HTR-8/SVneo (cell line): Measurements from ENCODE around the gene MAP3K4.
"Not testable (repeated sequence)": the region's sequence is repeated elsewhere in the genome, so short reads cannot be mapped to it uniquely, and the experiment has no call there.

Source experiments
- DNase-seq: peaks from one replicate; pipeline ENCODE4 v3.0.0; 2011; ENCODE audit warnings: low spot score, mixed read lengths; ENCODE audit not compliant: insufficient read length
- FAIRE-seq: peaks from 2 replicates; lab custom pipeline; 2011; peaks lifted over from hg19 to GRCh38; lab: Jason Lieb, UNC

MAP3K4 gene

GRCh38 chr6:160966493-160967229 lies 24.9 kb upstream of the MAP3K4 start:
- FAIRE-seq (no peak), DNase-seq (no peak)

- DNase-seq (no peak), FAIRE-seq (no peak)
Measured at GRCh38 chr6:160967351-160967750, 24.2 kb upstream of the MAP3K4 start.

DNA sequence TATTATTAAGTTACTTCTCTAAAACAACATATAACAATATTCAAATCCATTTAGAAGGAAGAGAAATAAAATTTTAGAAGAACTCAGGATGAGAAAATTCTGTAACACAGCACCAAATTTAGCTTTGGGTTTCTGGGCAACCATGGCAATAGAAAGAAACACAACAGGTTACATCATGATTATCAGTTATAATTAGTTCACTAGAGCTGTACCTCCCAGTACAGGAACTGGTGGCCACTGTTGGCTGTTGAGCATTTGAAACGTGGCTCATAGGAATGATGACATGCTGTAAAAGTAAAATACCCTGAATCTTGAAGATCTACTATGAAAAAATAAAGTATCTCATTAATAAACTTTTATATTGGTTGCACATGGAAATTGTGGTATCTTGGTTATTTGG lies 23.7 kb upstream of the MAP3K4 start:
- DNase-seq: no peak
- no peak for FAIRE-seq

DNA sequence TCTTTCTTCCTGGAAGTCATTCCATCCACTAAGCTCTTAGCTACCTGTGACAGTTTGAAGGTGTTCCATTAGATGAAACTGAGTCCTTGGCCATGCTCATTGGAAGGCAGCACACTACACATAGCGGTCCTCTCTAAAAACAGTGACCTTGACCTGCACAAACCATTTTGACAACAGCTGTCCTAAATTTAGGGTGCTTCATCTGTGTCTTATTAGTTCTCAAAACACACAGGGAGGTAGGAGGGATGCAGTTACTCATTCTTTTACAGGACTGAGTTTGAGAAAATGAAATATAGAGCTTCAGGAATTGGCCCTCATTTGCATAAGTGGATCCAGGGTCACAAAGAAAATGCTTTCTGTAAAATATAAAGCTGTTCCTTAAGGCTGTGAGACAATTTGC lies 20.4 kb upstream of the MAP3K4 start:
- DNase-seq: no peak
- FAIRE-seq: no peak

DNA sequence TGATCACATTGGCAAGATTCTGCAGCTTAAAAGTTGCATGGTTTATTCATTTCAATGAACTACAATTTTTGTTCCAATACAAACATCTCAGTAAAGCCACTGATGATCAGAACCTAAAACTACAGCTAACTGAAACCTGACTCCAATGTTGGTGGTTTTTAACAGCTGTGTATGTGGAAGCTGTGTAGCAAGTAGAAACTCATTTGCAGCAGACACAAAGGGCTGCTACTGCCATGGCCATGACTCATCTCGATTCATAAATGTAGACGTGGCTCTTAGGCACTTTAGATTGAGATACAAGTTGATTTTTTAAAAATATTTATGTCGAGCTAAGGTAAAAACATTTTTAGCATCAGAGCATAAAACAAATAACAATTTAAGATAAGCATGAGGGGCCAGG lies 19.5 kb upstream of the MAP3K4 start:
- FAIRE-seq: no peak
- peak; percentile 51 for DNase-seq

DNA sequence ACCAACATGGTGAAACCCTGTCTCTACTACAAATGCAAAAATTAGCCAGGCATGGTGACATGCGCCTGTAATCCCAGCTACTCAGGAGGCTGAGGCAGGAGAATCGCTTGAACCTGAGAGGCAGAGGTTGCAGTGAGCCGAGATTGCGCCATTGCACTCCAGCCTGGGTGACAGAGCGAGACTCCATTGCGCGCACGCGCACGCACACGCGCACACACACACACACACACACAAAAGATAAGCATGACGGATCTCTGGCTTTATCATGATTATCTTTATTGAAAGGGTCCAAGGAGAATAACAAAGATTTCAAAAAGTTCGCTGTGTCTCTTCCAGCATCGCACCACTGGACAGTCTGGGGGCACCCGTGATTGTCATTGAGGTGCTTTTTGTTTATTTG lies 19.0 kb upstream of the MAP3K4 start:
- not testable (repeated sequence) for FAIRE-seq, DNase-seq

GRCh38 chr6:160973311-160974250 lies 18.0 kb upstream of the MAP3K4 start:
- no peak for DNase-seq
- FAIRE-seq: no peak

DNA sequence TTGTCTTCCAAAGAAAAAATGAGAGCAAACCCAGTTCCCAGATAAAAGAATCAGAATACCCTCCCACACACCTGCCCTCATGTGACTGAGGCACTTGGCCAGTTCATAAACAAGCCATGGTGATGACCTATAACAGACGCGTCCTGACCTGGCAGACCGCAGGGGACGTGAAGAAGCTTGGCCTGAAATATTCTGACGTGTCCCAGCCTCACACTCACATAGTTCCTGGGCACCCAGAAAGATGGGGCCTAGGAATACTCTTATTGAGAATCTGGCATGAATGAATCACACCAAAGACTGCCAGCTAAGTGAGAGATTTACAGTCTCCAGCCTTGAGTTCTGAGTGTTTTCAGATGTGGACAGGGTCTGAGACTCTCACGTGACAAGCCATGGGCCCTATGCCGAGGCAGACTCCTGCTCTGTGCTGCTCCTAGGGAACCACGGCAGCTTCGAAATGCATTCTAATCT lies 17.2 kb upstream of the MAP3K4 start:
- DNase-seq (no peak), FAIRE-seq (no peak)

DNA sequence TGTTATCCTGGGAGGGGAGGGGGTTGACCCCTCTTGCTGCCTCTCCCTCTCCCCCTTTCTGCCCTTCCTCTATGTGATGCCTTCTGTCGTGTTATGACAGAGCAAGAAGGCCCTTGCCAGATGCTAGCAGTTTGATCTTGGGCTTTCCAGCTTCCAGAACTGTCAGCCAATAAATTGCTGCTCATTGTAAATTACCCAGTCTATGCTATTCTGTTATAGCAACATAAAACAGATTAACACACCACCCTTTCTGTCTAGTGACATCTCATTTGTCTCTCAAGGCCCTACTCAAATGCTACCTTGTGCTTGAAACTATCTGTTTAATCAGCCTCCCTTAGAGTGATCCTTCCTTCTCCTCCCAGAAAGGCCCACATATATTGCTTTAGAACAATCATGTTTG lies 16.4 kb upstream of the MAP3K4 start:
- FAIRE-seq (no peak), DNase-seq (no peak)

DNA sequence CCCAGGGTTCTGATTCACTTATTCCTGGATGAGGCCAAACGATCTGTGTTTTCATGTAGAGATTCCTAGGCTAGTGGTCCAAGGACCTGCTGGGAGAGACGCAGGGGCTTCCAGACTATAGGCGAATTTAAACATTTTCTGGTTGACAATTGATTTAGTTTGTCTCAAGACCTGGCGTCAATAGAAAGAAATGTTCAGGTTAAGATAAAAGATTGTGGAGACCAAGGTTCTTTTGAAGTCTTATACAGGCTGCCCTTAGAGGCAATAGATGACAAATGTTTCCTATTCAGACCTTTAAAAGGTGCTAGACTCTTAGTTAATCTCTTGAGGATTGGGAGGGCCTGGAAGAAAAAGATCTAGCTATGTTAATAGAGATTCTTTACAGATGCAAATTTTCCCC lies 15.6 kb upstream of the MAP3K4 start:
- FAIRE-seq, DNase-seq: not testable (repeated sequence)

- DNase-seq (no peak), FAIRE-seq (no peak)
Measured at GRCh38 chr6:160978141-160978901, 13.2 kb upstream of the MAP3K4 start.

DNA sequence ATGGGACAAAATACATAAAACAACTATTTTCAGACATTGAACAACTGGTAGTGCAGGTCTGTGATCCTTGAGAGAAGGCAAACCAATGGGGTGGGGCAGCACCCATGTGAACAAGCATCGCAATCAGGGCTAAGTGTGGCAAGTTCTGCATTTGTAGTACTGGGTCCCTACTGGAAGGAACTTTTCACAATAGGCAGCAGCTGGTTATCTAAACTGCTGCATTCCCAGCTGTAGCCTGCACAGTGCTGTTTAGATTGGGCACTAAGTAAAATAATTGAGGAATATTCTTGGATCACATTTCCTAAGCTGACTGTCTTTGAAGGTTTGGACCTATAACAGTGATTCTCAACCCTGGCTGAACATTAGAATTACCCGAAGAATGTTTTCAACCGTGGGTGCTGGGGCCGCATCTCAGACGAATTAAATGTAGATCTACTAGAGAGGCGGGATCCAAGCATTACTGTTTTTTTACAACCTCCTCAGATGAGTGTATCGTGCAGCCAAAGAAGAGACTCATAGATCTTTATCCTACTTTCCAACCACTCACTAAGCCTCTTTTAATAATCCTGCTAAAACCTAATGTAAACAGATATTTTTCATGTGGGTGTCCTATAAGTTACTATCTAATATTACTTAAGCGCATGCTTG lies 12.4 kb upstream of the MAP3K4 start:
- FAIRE-seq (no peak), DNase-seq (no peak)

- FAIRE-seq: not testable (repeated sequence)
Measured at GRCh38 chr6:160983377-160983948, 8.1 kb upstream of the MAP3K4 start.

GRCh38 chr6:160986851-160987250 lies 4.7 kb upstream of the MAP3K4 start:
- no peak for DNase-seq
- FAIRE-seq: no peak

More at GRCh38 chr6:160983377-160983948, 8.1 kb upstream of the MAP3K4 start:
- not testable (repeated sequence) for DNase-seq

GRCh38 chr6:160987265-160987664 lies 4.3 kb upstream of the MAP3K4 start:
- DNase-seq (no peak), FAIRE-seq (no peak)

- no peak for DNase-seq
- no peak for FAIRE-seq
Measured at GRCh38 chr6:160990847-160991405, 643 bp upstream of the MAP3K4 start.

- peak; percentile 50 for DNase-seq
- FAIRE-seq: no peak
Measured at GRCh38 chr6:160992061-160992979, 751 bp downstream of the MAP3K4 start.

- no peak for DNase-seq
- FAIRE-seq: no peak
Measured at GRCh38 chr6:160992980-160993314, 1.4 kb downstream of the MAP3K4 start.
